Measurements from ENCODE around the gene PNKD. TPM values are rescaled to one million over a fixed set of nuclear protein-coding genes. Genes with fewer than 3 reads are reported as not detected.
A peak's percentile ranks its signal among the peaks of the same experiment; 100 is the strongest.

Gene PNKD
- total and polyA plus RNA-seq, 8 donors = 17.2 to 89.1 (median 23.0) TPM

DNA sequence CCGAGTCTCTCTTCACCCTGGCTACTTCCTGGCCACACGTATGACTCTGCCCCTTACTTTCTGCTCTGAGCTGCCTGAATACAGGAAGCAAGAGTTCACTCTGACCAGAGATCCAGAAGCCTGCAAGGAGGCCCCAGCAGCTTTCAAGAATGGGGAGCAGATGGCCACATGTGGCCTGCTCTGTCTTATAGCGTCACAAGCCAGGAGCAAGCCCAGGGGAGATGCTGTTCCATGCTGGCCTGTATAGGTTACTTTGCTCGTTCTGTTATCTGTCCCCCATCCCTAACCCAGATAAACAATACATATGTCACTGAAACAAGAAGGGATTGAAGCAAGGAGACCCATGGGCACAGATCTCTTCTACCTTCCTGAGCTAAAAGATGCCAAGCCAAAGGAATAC lies 4.3 kb downstream of the PNKD start:
- Histone ChIP-seq H3K27me3 (no peaks in the 10 kb centered on the region), H3K27ac (no peak overlapping the region), H3K4me3 (no peak overlapping the region), H3K9me3 (no peaks in the 10 kb centered on the region), H3K36me3 (peaks cover 9 to 62% (median 60%) of the 10 kb centered on the region in 3 donors), H3K4me1 (peaks cover 8 to 20% (median 19%) of the 10 kb centered on the region in 3 donors)
- intact Hi-C loops (cut with DNase I) = loop anchor here in 2 of 3 donors (5.0 to 10.0 kb wide), 2 partner anchors 118 to 120 kb away; partner anchors contain the start of gene CTDSP1 (in 1 of the 2)
- 72 to 74% methylated on average over 4 of the region's 4 CpGs for WGBS, 2 donors
- TF ChIP-seq, protein P1, sequence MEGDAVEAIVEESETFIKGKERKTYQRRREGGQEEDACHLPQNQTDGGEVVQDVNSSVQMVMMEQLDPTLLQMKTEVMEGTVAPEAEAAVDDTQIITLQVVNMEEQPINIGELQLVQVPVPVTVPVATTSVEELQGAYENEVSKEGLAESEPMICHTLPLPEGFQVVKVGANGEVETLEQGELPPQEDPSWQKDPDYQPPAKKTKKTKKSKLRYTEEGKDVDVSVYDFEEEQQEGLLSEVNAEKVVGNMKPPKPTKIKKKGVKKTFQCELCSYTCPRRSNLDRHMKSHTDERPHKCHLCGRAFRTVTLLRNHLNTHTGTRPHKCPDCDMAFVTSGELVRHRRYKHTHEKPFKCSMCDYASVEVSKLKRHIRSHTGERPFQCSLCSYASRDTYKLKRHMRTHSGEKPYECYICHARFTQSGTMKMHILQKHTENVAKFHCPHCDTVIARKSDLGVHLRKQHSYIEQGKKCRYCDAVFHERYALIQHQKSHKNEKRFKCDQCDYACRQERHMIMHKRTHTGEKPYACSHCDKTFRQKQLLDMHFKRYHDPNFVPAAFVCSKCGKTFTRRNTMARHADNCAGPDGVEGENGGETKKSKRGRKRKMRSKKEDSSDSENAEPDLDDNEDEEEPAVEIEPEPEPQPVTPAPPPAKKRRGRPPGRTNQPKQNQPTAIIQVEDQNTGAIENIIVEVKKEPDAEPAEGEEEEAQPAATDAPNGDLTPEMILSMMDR (IDR thresholded peaks at IDR 0.05) = no peak
- DNase-seq = peak in 1 of 6 donors; percentile 18
- no peak for ATAC-seq
- FAIRE-seq = no peak

DNA sequence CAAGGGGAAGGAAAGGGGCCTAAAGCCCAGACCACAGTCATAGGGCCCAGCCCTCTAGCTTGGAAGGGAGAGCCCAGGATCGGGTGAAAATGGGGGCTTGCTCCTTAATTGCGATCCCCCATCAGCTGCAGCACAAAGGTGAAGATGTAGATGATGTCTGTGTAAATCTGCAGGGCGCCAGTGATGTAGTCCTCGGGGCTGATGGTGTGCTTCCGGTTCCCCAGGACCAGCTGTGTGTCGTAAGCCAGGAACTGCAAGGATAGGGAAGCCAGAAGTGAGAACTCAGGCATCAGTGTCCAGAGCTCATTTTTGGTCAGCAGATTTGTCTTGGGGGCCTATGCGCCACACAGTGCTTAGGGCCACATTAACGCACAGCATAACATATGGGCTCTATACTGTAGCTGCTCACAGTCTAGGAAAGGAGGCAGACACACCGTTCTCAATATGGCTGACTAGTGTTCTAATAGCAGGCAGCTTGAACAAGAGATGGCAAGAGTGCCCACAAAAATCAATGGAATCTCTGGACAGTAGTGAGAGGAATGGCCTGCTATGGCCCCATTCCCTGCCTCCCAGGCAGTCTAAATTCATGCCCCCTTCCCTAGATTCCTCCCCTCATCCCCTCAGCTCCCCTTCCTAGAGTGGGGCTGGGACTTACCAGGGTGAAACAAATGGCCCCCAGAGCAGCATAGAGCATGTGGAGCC lies 5.2 kb downstream of the PNKD start:
- 78 to 91% methylated on average over 9 of the region's 9 CpGs for WGBS, 2 donors
- ATAC-seq (no peak), DNase-seq (peak in 1 of 6 donors; percentile 8), FAIRE-seq (no peak)
- Histone ChIP-seq H3K36me3 (peaks cover 9 to 71% (median 66%) of the 10 kb centered on the region in 3 donors), H3K9me3 (no peaks in the 10 kb centered on the region), H3K4me1 (peaks cover 8 to 20% (median 19%) of the 10 kb centered on the region in 3 donors), H3K27me3 (no peaks in the 10 kb centered on the region), H3K4me3 (no peak overlapping the region), H3K27ac (no peak overlapping the region)
- intact Hi-C loops (cut with DNase I) = loop anchor here in 1 of 3 donors (10.0 kb wide), 1 partner anchor 119 kb away; the partner anchor contains the start of gene CTDSP1
- TF ChIP-seq, protein P1 (IDR thresholded peaks at IDR 0.05) = no peak

DNA sequence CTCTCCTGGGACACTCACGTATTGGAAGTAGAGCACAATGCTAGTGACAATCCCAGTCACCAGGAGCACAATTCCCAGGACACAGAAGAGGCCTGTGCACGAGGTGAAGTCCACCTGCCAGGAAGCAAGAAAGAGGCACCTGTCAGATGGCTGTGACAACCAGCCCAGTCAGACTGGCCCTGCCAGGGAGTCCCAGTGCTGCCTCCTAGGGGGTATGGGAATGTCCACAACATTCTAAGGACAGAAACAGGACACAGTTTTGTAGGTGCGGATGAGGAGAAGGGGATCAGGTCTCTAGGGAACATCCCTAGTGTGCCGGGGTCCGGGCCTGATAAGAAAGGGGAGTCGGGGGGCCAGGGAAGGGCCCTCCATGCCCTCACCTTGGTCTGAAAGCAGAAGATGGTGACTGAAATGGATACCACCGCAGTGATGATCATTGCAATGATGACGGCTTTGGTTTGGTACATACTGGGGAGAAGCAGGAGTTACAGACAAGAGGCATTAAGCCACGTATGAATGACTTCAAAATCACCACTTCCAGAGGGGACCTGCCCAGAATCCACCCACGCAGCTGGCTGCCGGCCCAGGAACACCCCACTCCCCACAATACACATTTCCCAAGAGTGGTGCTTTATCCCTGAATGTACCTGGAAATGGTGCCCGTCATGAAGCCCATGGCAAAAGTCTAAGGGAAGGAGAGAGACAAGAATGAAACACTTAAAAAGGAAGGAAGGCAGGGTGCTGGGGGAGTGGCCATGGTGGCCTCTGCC lies 6.9 kb downstream of the PNKD start:
- Histone ChIP-seq H3K36me3 (peaks cover 9 to 76% (median 67%) of the 10 kb centered on the region in 3 donors), H3K4me3 (no peak overlapping the region), H3K4me1 (peaks cover 11 to 20% (median 16%) of the 10 kb centered on the region in 3 donors), H3K27ac (peak overlapping the region in 1 of 4 donors; percentile 0), H3K27me3 (no peaks in the 10 kb centered on the region), H3K9me3 (no peaks in the 10 kb centered on the region)
- TF ChIP-seq, protein P1 (IDR thresholded peaks at IDR 0.05) = no peak
- FAIRE-seq = no peak
- DNase-seq = peak in 1 of 6 donors; percentile 21
- intact Hi-C loops (cut with DNase I) = loop anchor here in 1 of 3 donors (10.0 kb wide), 1 partner anchor 118 kb away; the partner anchor contains the start of gene CTDSP1
- 75 to 77% methylated on average over 12 of the region's 12 CpGs for WGBS, 2 donors
- no peak for ATAC-seq

DNA sequence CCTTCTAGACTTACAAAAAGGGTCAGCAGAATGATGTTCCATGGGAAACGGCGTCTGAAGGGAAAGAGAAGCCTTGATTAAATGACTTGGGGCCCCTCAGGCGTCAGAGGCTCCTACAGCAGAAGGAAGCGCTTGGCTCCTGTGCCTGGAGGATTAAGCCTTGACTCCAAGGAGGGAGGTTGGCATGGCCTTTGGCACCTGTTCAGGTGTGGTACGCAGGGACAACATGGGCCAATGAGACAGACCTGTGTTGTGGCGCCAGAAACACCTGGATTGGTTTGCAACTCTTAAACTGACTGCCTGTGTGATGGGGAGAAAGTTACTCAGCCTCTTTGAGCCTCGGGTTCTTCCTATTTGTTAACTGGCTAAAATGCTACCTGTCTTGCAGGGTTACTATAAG lies 7.6 kb downstream of the PNKD start:
- ATAC-seq = no peak
- FAIRE-seq = no peak
- 43 to 61% methylated on average over 7 of the region's 7 CpGs for WGBS, 2 donors
- no peaks in the 10 kb centered on the region for H3K27me3 ChIP-seq
- TF ChIP-seq, protein P1 (IDR thresholded peaks at IDR 0.05) = no peak
- H3K36me3 ChIP-seq = peaks cover 9 to 76% (median 67%) of the 10 kb centered on the region in 3 donors
- peak in 2 of 6 donors; percentile 40 to 51 for DNase-seq
- intact Hi-C loops (cut with DNase I) = loop anchor here in 1 of 3 donors (10.0 kb wide), 1 partner anchor 117 kb away; the partner anchor contains the start of gene CTDSP1
- H3K4me3 ChIP-seq = no peak overlapping the region
- no peaks in the 10 kb centered on the region for H3K9me3 ChIP-seq
- peaks cover 15 to 23% (median 15%) of the 10 kb centered on the region in 3 donors for H3K4me1 ChIP-seq
- peak overlapping the region in 1 of 4 donors; percentile 0 for H3K27ac ChIP-seq
